Retinal pigment epithelial cell (primary cell): ENCODE results near the gene NKAIN1.
"Not testable (repeated sequence)": the region's sequence is repeated elsewhere in the genome, so short reads cannot be mapped to it uniquely, and the experiment has no call there.

Source experiments
- DNase-seq: peaks from one replicate; pipeline ENCODE4 v3.0.0-alpha.2; 2010; ENCODE audit warnings: low read depth
- H3K4me3 ChIP-seq: 2 replicates; pipeline ENCODE4 v1.5.1; 2011; ENCODE audit warnings: mild to moderate bottlenecking, low read length, control low read depth, moderate library complexity
- CTCF ChIP-seq: conservative IDR thresholded peaks from 2 replicates; pipeline ENCODE4 v1.5.1; 2011; ENCODE audit warnings: low read depth, low read length, control low read depth, inconsistent platforms

Gene NKAIN1

GRCh38 chr1:31144442-31144841 is 95.2 kb downstream of the NKAIN1 start:
- TF ChIP-seq CTCF, result no peak
- DNase-seq, result no peak
- no peak overlapping the region for H3K4me3 ChIP-seq

GRCh38 chr1:31143455-31143854 is 96.2 kb downstream of the NKAIN1 start:
- H3K4me3 ChIP-seq, result no peak overlapping the region
- no peak for TF ChIP-seq CTCF
- no peak for DNase-seq

GRCh38 chr1:31142406-31142805 is 97.3 kb downstream of the NKAIN1 start:
- H3K4me3 ChIP-seq, result no peak overlapping the region
- no peak for DNase-seq
- TF ChIP-seq CTCF, result no peak

- no peak for DNase-seq
- no peak overlapping the region for H3K4me3 ChIP-seq
- no peak for TF ChIP-seq CTCF
These were observed 99.4 kb downstream of the NKAIN1 start for GRCh38 chr1:31140299-31140698.

- not testable (repeated sequence) for H3K4me3 ChIP-seq, DNase-seq
These were observed 100.7 kb downstream of the NKAIN1 start for GRCh38 chr1:31138797-31139521.

- not testable (repeated sequence) for H3K4me3 ChIP-seq, DNase-seq
These were observed 101.8 kb downstream of the NKAIN1 start for GRCh38 chr1:31137873-31138272.

GRCh38 chr1:31135973-31136600 is 103.6 kb downstream of the NKAIN1 start:
- no peak for DNase-seq
- H3K4me3 ChIP-seq, result no peak overlapping the region
- no peak for TF ChIP-seq CTCF

GRCh38 chr1:31133368-31133767 is 106.3 kb downstream of the NKAIN1 start:
- no peak for DNase-seq
- TF ChIP-seq CTCF, result no peak
- no peak overlapping the region for H3K4me3 ChIP-seq
